Measurements from ENCODE around the gene CDH26.
A peak's percentile ranks its signal among the peaks of the same experiment; 100 is the strongest.

The CDH26 gene

DNA sequence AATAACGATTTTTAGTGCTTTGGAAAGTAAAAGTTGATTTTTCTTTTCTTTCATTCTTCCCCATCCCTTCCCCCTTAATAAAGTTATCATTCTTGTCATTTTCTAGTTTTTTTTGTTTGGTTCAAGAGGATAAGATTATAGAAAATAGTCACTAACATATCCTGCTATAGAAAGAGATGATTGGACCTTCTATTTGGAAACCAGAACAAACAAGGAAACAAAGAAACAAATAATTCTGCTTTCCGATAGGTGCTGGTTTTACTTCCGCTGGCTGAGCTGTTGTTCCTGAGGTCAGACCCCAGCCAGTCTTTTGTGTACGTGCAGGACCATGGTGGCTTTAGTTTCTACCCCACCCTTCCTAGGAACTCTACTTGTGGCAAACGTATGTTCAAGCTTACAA, at the start of gene CDH26:
CDH26 (plus strand) TSS at position 301 of the 400 bp plus-strand sequence. CDS start 304 bp downstream, outside the sequence.
- no peak for DNase-seq (ENCODE audit: low read depth)

GRCh38 chr20:59908855-59909254, 49.4 kb upstream of the CDH26 start:
- DNase-seq (ENCODE audit: low read depth): no peak

DNA sequence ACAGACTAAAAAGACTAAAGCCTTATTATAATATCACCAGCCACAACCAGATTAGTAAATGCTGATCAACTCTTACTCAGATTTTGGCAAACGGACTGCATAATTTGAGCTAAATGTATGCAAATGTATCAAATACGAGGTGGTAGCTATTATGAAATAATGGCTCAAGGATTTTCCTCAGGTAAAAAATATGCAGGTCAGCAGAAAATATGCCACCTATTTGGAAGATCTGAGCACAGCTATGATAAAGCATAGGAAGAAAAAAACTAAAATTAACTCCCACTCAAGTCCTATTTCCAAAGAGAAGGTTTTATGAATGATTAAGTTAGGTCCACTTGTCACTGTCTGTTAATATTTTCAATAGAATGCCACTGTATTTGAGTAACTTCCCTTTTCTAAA, 47.2 kb upstream of the CDH26 start:
- no peak for DNase-seq (ENCODE audit: low read depth)

DNA sequence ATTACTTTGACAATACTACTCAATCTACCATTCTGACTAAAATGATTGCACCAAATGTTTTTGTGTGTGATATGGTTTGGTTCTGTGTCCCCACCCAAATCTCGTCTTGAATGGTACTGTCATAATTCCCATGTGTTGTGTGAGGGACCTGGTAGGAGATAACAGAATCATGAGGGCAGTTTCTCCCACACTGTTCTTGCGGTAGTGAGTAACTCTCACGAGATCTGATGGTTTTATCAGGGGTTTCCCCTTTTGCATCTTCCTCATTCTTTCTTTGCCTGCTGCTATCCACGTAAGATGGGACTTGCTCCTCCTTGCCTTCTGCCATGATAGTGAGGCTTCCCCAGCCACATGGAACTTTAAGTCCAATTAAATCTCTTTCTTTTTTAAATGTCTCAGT, 45.6 kb upstream of the CDH26 start:
- DNase-seq (ENCODE audit: low read depth): no peak

- no peak for DNase-seq (ENCODE audit: low read depth)
Measured at GRCh38 chr20:59920944-59921343, 37.3 kb upstream of the CDH26 start.

GRCh38 chr20:59923514-59923913, 34.7 kb upstream of the CDH26 start:
- no peak for DNase-seq (ENCODE audit: low read depth)

GRCh38 chr20:59925359-59925758, 32.9 kb upstream of the CDH26 start:
- no peak for DNase-seq (ENCODE audit: low read depth)

- no peak for DNase-seq (ENCODE audit: low read depth)
Measured at GRCh38 chr20:59925899-59926298, 32.3 kb upstream of the CDH26 start.

DNA sequence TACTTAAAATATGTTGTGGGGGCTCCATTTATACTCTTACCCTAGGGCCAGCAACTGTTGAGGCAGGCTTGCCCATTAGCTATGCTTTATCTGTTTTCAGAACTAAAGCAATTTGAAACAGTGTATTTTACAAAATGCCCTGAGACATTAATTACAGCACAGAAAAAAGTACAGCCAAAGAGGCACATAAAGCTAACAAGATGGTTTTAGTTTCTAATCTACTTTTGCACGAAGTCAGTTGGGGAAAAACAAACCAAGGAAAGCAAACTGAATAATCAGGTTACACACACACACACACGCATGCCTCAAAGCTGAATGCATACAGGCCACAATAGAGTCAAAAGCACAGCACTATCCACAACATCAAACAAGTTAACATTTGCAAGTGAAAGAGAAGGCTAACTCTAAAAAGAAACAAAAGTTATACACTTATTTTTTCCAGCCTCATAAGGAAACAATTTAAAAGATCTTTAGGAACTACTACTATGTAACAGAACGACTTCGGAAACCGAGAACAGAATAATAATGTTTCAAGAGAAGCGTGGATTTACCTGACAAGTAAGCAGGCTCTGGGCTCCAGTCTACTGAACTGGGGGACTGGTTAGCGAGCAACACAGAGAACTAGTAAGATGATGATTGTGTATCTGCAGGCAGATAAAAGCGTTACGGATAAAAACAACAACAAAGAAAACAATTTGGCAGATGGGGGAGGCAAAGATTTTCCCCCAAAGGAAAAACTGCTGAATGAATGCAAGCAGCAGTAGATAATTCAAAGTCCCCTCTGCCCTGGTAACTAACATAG, 26.5 kb upstream of the CDH26 start:
- no peak for DNase-seq (ENCODE audit: low read depth)

DNA sequence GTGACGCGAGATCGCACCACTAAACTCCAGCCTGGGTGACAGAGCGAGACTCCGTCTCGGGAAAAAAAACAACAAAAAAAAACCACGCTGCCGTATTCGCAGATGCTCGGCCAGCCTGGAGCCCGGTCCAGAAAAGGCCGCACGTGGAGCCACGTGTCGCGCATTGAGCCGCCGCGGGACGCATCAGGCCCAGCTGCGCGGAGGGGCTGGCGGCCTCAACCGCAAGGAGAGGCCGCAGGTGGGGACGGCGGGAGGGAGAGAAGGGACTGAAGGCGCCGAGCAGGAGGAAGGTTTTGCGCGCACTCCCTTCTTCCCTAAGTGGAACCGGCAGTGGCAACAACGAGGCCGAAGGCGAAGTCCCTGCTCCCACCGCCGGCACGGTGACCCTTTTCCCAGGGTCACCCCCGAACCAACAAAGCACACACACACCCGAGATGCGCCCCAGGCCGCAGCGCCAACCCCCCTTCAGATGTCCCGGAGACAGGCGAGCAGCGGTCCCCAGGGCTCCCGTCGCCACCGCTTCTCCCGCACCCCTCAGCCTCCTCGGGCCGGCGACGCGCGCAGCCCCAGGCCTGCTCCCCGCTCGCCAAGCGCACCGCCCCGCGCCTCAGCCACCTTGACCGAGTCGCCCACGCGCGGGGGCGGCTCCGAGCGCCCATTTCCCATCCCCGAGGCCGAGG, 25.5 kb upstream of the CDH26 start:
- DNase-seq (ENCODE audit: low read depth): no peak

- peak; percentile 58 for DNase-seq (ENCODE audit: low read depth)
Measured at GRCh38 chr20:59933296-59933848, 24.9 kb upstream of the CDH26 start, which contains the start of gene SYCP2. Gene SYCP2, minus strand, starts transcription at chr20:59933637. Its CDS starts 11,224 bp downstream, at chr20:59922413.

DNA sequence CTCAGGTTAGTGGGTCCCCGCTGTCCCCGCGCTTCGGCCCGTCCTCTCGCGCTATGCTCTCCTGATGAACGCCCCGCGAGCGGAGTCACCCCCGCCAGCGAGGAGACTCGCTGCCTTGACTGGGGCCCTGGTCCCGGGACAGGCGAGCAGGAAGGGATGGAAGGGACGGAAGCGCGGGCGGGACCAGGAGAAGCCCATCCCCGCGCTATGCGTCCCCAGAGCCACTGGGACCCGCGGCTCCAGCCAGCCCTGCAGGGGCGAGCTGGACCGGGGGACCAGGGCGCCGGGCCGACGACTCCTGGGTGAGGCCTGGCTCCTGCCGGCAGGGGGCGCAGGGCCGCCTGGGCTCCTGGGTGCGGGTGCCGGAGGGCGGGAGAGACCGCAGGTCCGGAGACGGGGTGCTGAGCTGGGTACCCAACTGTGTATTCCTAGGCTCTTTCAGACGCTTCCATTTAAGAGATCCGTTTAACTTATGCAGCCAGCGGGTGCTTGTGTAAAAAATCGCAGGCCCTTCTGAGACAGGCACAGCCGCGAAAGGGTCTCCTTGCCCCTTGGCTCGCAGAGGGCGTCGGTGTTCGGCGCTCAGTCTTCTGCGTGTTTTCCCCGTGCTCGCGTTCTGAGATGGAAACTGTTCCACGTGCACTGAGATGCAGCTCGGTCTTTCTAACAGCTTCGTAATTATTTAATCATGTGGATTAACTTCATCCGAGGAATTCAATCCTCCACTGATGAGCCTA, 24.2 kb upstream of the CDH26 start:
- DNase-seq (ENCODE audit: low read depth): peak; percentile 79

- no peak for DNase-seq (ENCODE audit: low read depth)
Measured at GRCh38 chr20:59935457-59936185, 22.6 kb upstream of the CDH26 start.

GRCh38 chr20:59936409-59936808, 21.8 kb upstream of the CDH26 start:
- no peak for DNase-seq (ENCODE audit: low read depth)

GRCh38 chr20:59937150-59937549, 21.1 kb upstream of the CDH26 start:
- no peak for DNase-seq (ENCODE audit: low read depth)

- DNase-seq (ENCODE audit: low read depth): no peak
Measured at GRCh38 chr20:59938221-59938620, 20.0 kb upstream of the CDH26 start.

GRCh38 chr20:59938696-59939051, 19.5 kb upstream of the CDH26 start:
- DNase-seq (ENCODE audit: low read depth): no peak

DNA sequence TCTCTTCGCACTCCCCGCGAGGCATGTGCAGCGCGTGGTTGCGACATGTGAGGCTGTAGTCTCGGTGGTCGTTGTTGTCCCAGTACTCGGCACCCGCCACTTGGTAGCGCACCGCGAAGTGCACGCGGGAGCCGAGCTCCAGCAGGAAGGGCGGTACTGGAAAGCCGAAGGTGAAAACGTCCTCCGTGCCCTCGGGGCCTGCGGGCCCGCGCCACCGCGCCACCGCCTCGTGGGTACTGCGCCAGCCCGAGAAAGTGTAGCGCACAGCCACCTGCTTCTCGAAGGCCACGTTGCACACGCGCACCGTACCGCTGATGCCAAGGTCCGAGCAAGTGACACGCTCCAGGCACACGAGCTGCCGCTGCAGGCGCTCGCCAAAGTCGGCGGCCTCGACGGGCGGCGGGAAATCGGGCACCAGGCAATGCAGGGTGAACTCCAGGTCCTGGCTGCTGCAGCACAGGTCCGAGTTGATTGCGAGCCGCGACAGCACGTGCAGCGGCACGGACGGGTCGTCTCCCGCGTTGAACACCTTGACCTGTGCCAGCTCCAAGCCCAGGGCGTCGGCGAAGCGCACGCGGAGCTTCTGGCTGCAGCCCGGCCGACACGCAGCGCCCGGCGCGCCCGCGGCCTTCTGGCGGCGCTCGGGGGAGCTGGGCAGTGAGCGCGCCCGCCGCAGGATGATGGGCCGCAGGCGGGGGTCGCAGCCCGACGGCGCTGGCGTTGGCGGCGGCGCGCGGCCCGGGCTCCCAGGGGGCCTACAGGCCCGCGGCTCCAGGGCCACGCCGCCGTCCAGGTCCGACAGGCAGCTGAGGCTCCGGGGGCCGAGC, 19.0 kb upstream of the CDH26 start:
- DNase-seq (ENCODE audit: low read depth): no peak

- no peak for DNase-seq (ENCODE audit: low read depth)
Measured at GRCh38 chr20:59939879-59940128, 18.4 kb upstream of the CDH26 start.

- DNase-seq (ENCODE audit: low read depth): peak; percentile 91
Measured at GRCh38 chr20:59940129-59940955, 17.9 kb upstream of the CDH26 start, which contains the start of the genes FAM217B and PPP1R3D. Gene FAM217B, plus strand, starts transcription at chr20:59940389. Its CDS starts 3,555 bp downstream, at chr20:59943944. Gene PPP1R3D, minus strand, starts transcription at chr20:59940305. Its CDS starts 374 bp downstream, at chr20:59939931.
